MCF 10A (cell line): ENCODE data around the gene PDE9A. TPM values are rescaled to one million over a fixed set of nuclear protein-coding genes. Genes with fewer than 3 reads are reported as not detected.

ENCODE experiments used
- BruUV-seq: library from RNA; stranded (reverse); fragments of 400-500 nt; replicated peaks from 2 replicates; lab custom pipeline; 2021; lab: Mats Ljungman, UMichigan
- CTCF ChIA-PET: fragments of 300-600 bp; sonication (Branson Sonifier 250); formaldehyde crosslinking; extraction: SDS; loops from one replicate; lab custom pipeline; 2021; ENCODE audit warnings: antibody characterized with exemption, inconsistent platforms; lab: Yijun Ruan, JAX
- POLR2A ChIA-PET: fragments of 300-600, 350-650 bp; sonication (Branson Sonifier 250); formaldehyde crosslinking; extraction: SDS; loops from one replicate; lab custom pipeline; 2020; ENCODE audit warnings: antibody characterized with exemption, inconsistent platforms; lab: Yijun Ruan, JAX
- DNase-seq: peaks from one replicate; pipeline ENCODE4 v3.0.0-alpha.2; 2018; ENCODE audit not compliant: unreplicated experiment
- H3K27ac Mint-ChIP-seq: one replicate; pipeline ENCODE4 v1.8.0; 2022; ENCODE audit warnings: mild to moderate bottlenecking, low read depth, mixed read lengths; ENCODE audit not compliant: unreplicated experiment
- H3K27me3 Mint-ChIP-seq: one replicate; pipeline ENCODE4 v1.8.0; 2022; ENCODE audit warnings: mixed read lengths; ENCODE audit not compliant: insufficient read depth, unreplicated experiment
- H3K36me3 Mint-ChIP-seq: one replicate; pipeline ENCODE4 v1.8.0; 2022; ENCODE audit warnings: mild to moderate bottlenecking, moderate library complexity, mixed read lengths; ENCODE audit not compliant: insufficient read depth, unreplicated experiment
- H3K4me1 Mint-ChIP-seq: one replicate; pipeline ENCODE4 v1.8.0; 2022; ENCODE audit warnings: mixed read lengths; ENCODE audit not compliant: insufficient read depth, unreplicated experiment
- H3K4me3 Mint-ChIP-seq: one replicate; pipeline ENCODE4 v1.8.0; 2022; ENCODE audit warnings: mild to moderate bottlenecking, moderate library complexity, mixed read lengths; ENCODE audit not compliant: unreplicated experiment
- H3K9me3 Mint-ChIP-seq: one replicate; pipeline ENCODE4 v1.8.0; 2022; ENCODE audit warnings: mixed read lengths; ENCODE audit not compliant: unreplicated experiment
- intact Hi-C: fragments of 100-400 bp; cut with micrococcal nuclease; formaldehyde crosslinking; loops from 2 replicates; pipeline ENCODE4 v1.14.1; 2022
- total RNA-seq: library from RNA; stranded (reverse); gene quantifications from 2 replicates; pipeline ENCODE4 v1.2.3, GENCODE V29; 2022
- TF ChIP-seq, protein P1 (sequence below): fragments of 200-600 bp; IDR thresholded peaks from one replicate; pipeline ENCODE4 v1.8.0; 2022; ENCODE audit warnings: antibody characterized with exemption, mild to moderate bottlenecking; ENCODE audit not compliant: unreplicated experiment

PDE9A gene
- total RNA-seq, 1 experiment from 2014 or later = not detected

DNA sequence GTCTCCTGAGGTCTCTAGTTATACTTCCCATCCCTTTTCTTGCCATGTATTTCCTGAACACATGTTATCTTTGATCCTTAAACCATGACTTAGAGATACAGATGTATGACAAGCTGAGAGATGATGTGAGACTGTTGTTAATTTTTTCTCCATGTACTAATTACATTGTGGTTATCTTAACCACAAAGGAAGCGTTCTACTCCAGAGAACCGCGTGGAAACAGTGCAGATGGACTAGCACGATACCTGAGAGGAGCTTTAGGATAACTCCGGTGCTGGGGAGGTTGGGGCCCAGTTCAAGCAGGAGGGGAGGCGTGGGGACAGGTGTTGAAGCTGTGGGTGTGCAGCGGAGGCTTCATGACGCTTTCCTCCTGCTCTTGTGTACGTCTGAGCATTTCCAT, 17.5 kb downstream of the PDE9A start:
- Mint-ChIP-seq H3K27me3 (no peaks in the 10 kb centered on the region), H3K4me3 (no peak overlapping the region), H3K4me1 (no peaks in the 10 kb centered on the region), H3K36me3 (no peaks in the 10 kb centered on the region), H3K27ac (no peak overlapping the region), H3K9me3 (no peaks in the 10 kb centered on the region)
- intact Hi-C loops = no loop called here
- DNase-seq = no peak
- no TSS peak for BruUV-seq
- TF ChIP-seq, protein P1, sequence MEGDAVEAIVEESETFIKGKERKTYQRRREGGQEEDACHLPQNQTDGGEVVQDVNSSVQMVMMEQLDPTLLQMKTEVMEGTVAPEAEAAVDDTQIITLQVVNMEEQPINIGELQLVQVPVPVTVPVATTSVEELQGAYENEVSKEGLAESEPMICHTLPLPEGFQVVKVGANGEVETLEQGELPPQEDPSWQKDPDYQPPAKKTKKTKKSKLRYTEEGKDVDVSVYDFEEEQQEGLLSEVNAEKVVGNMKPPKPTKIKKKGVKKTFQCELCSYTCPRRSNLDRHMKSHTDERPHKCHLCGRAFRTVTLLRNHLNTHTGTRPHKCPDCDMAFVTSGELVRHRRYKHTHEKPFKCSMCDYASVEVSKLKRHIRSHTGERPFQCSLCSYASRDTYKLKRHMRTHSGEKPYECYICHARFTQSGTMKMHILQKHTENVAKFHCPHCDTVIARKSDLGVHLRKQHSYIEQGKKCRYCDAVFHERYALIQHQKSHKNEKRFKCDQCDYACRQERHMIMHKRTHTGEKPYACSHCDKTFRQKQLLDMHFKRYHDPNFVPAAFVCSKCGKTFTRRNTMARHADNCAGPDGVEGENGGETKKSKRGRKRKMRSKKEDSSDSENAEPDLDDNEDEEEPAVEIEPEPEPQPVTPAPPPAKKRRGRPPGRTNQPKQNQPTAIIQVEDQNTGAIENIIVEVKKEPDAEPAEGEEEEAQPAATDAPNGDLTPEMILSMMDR = no peak
- ChIA-PET POLR2A (interaction anchor here (0.5 kb wide), 1 partner anchor 28 kb away, joined by 3 read pairs; no protein-coding TSS in a partner anchor), CTCF (no interaction called here)

DNA sequence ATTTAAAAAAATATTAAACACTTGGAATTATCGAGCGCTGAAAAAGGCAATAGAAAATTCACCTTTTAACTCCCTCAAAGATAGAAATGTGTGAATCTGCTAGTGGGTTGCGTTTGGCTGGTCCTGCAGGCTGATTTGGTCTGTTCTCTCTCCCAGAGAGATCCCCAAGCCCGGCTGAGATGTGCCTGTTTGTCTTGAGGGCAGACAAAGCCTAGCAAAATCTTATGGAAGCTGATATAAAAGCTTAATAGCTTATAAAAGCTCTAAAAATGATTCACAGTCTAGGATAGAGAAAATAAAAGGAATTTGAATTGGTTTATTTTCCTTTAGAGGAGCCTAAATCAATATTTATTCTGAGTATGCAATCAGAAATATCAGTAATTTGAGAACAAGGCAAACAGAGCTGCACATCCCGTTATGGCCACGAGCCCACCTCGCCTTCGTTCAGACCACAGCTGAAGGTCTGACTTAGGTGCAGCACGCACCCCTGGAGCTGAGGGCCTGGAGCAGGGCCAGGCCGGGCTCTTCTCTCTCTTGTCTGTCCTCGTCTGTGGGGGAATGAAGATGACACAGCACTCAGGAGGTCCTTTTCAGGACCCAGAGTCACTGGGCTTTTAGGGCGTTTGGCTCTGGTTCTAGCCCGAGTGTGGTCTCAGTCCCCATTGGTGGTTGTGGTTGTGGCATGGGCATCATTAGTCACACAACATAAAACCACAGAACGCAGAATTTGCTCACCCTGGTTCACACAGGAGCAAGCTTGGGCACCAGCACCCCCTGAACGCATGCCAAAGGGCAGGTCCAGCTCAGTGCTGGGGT, 18.6 kb downstream of the PDE9A start:
- DNase-seq = peak; percentile 82
- Mint-ChIP-seq H3K27me3 (no peaks in the 10 kb centered on the region), H3K4me1 (no peaks in the 10 kb centered on the region), H3K36me3 (no peaks in the 10 kb centered on the region), H3K4me3 (no peak overlapping the region), H3K9me3 (no peaks in the 10 kb centered on the region), H3K27ac (no peak overlapping the region)
- BruUV-seq = no TSS peak
- POLR2A ChIA-PET = interaction anchor here (0.7 kb wide), 1 partner anchor 17 kb away, joined by 3 read pairs; no protein-coding TSS in a partner anchor
- intact Hi-C loops = no loop called here
- CTCF ChIA-PET = no interaction called here
- TF ChIP-seq, protein P1 = no peak

DNA sequence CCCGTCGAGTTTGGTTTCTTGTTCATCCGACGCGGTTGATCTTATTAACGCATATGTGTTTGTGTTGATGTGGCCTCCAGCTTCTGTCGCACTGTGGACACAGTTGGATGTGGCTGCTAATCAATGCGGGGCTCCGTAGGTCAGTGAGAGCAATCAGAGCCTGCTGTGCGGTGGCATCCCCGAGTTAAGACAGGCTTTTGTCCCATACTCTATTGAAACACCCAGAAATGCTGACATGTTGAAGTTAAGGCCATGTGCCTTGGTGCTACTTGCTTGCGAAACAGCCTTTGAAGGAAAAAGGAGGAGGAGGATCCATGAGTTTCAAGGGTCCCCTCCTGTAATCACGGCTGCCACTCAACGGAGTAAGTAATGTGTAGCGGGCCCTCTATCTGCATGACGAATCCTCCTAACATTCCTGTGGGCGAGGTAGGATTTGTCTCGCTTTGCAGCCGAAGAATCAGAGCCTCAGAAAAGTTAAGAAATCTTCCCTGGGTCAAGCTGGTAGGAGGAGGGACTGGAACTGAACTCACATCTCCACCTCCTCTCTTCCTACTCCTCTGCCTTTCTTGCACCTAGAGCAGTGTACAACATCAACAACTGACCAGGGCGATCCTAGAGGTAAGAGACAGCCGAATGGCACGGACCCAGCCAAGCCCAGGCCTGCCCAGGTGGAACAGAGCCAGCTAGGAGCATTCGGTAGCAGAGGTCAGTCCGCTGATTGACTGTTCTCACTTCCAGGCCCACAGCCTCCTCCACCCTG, 19.5 kb downstream of the PDE9A start:
- H3K27ac Mint-ChIP-seq = no peak overlapping the region
- H3K9me3 Mint-ChIP-seq = no peaks in the 10 kb centered on the region
- no TSS peak for BruUV-seq
- H3K4me3 Mint-ChIP-seq = no peak overlapping the region
- intact Hi-C loops = no loop called here
- ChIA-PET CTCF (no interaction called here), POLR2A (interaction anchor here (0.7 kb wide), 1 partner anchor 18 kb away, joined by 3 read pairs; no protein-coding TSS in a partner anchor)
- TF ChIP-seq, protein P1 = no peak
- DNase-seq = peak; percentile 94
- no peaks in the 10 kb centered on the region for H3K36me3 Mint-ChIP-seq
- H3K27me3 Mint-ChIP-seq = no peaks in the 10 kb centered on the region
- peaks cover 4% of the 10 kb centered on the region for H3K4me1 Mint-ChIP-seq
